PFSK-1 (cell line): ENCODE measurements around the gene MRI1.

Experiments
- POLR2AphosphoS5 ChIP-seq: IDR thresholded peaks from 2 replicates; pipeline ENCODE4 v1.6.1; 2012; ENCODE audit warnings: low read depth, mild to moderate bottlenecking, control low read depth, low read length, moderate library complexity
- REST ChIP-seq, 2 experiments: IDR thresholded peaks; 2 replicates each; pipeline versions ENCODE4 v1.6.1 to v1.8.0; 2011 to 2012; ENCODE audit warnings: low read depth in 2 of 2, low read length in 2 of 2, control low read depth in 1 of 2, inconsistent platforms in 1 of 2, mild to moderate bottlenecking in 1 of 2, moderate library complexity in 1 of 2; ENCODE audit not compliant: insufficient read depth in 1 of 2
- SIN3A ChIP-seq: IDR thresholded peaks from 2 replicates; pipeline ENCODE4 v1.6.1; 2012; ENCODE audit warnings: mild to moderate bottlenecking, low read length, moderate library complexity, borderline replicate concordance; ENCODE audit not compliant: insufficient read depth

GRCh38 chr19:13727798-13728197, 36.5 kb upstream of the MRI1 start:
- TF ChIP-seq POLR2AphosphoS5 (no peak), SIN3A (no peak), REST (IDR thresholded peaks at IDR 0.05; ENCODE audit: insufficient read depth in 1 of 2, low read depth in 2 of 2, low read length in 2 of 2) (no peak)
